ENCODE results near the gene ASIC4. TPM values are rescaled to one million over a fixed set of nuclear protein-coding genes. Genes with fewer than 3 reads are reported as not detected.

ASIC4 gene
- total and polyA plus RNA-seq, 12 donors, result 0.15 to 0.43 (median 0.20) TPM; not detected in 7

- WGBS, 2 donors, result 89 to 93% methylated on average over 8 of the region's 8 CpGs
- Histone ChIP-seq H3K36me3 (peaks cover 0 to 57% (median 0%) of the 10 kb centered on the region in 9 donors), H3K4me1 (peaks cover 5 to 46% (median 18%) of the 10 kb centered on the region in 9 donors), H3K4me3 (no peak overlapping the region), H3K27me3 (peaks cover 0 to 36% (median 28%) of the 10 kb centered on the region in 7 donors), H3K9me3 (no peaks in the 10 kb centered on the region), H3K27ac (no peak overlapping the region)
- ATAC-seq, result no peak
- intact Hi-C loops (cut with DNase I), result no loop called here
- no peak for DNase-seq
- no peak for TF ChIP-seq CTCF (IDR thresholded peaks at IDR 0.05)
Observed at GRCh38 chr2:219480004-219480403, 34.3 kb upstream of the ASIC4 start.

GRCh38 chr2:219482674-219483405 is 31.4 kb upstream of the ASIC4 start:
- H3K4me1 ChIP-seq, result peaks cover 0 to 26% (median 14%) of the 10 kb centered on the region in 9 donors
- no peaks in the 10 kb centered on the region for H3K9me3 ChIP-seq
- TF ChIP-seq CTCF (IDR thresholded peaks at IDR 0.05), result no peak
- DNase-seq, result no peak
- peaks cover 0 to 71% (median 0%) of the 10 kb centered on the region in 9 donors for H3K36me3 ChIP-seq
- ATAC-seq, result no peak
- H3K27me3 ChIP-seq, result peaks cover 0 to 64% (median 42%) of the 10 kb centered on the region in 7 donors
- peak overlapping the region in 1 of 10 donors; percentile 15 for H3K27ac ChIP-seq
- H3K4me3 ChIP-seq, result no peak overlapping the region
- WGBS, 2 donors, result 70 to 78% methylated on average over 17 of the region's 17 CpGs
- intact Hi-C loops (cut with DNase I), result no loop called here

- DNase-seq, result no peak
- no peak for TF ChIP-seq CTCF (IDR thresholded peaks at IDR 0.05)
- WGBS, 2 donors, result 38 to 48% methylated on average over 40 to 58 of the region's 58 CpGs
- peaks cover 0 to 73% (median 0%) of the 10 kb centered on the region in 9 donors for H3K36me3 ChIP-seq
- peaks cover 0 to 65% (median 44%) of the 10 kb centered on the region in 7 donors for H3K27me3 ChIP-seq
- ATAC-seq, result peak in 1 of 8 donors; percentile 6
- intact Hi-C loops (cut with DNase I), result no loop called here
- peak overlapping the region in 6 of 10 donors; percentile 12 to 48 (median 24) for H3K4me3 ChIP-seq
- H3K9me3 ChIP-seq, result no peaks in the 10 kb centered on the region
- peak overlapping the region in 3 of 10 donors; percentile 4 to 41 (median 15) for H3K27ac ChIP-seq
- peaks cover 0 to 30% (median 14%) of the 10 kb centered on the region in 9 donors for H3K4me1 ChIP-seq
Observed at GRCh38 chr2:219483451-219484342, 30.6 kb upstream of the ASIC4 start.
